Right lobe of liver (tissue), 6 donors: ENCODE results near the gene KHDRBS2. TPM values are rescaled to one million over a fixed set of nuclear protein-coding genes. Genes with fewer than 3 reads are reported as not detected.

ENCODE experiments used
- ATAC-seq, 4 donors: fragments of 200-7000 bp; cut with Tn5 transposase; one replicate each; pipeline ENCODE4 v1.9.1; 2020; ENCODE audit warnings: mild to moderate bottlenecking in 4 of 4, moderate library complexity in 4 of 4
- DNase-seq, 3 donors: peaks; one replicate each; pipeline ENCODE4 v3.0.0-alpha.2; 2020
- H3K27ac ChIP-seq, 3 donors: fragments of 200-600 bp; one replicate each; pipeline ENCODE4 v1.8.0; 2022
- H3K27me3 ChIP-seq, 2 donors: fragments of 200-600 bp; one replicate each; pipeline ENCODE4 v1.8.0; 2022
- H3K36me3 ChIP-seq, 4 donors: fragments of 200-600 bp; sonication (generic) in 1 of 4; one replicate each; pipeline versions ENCODE4 v1.5.1 to v1.8.0; 2017 to 2022; ENCODE audit warnings: control low read depth in 1 of 4
- H3K4me1 ChIP-seq, 4 donors: fragments of 200-600 bp; sonication (generic) in 1 of 4; one replicate each; pipeline versions ENCODE4 v1.5.1 to v1.8.0; 2017 to 2022; ENCODE audit warnings: control low read depth in 1 of 4
- H3K4me3 ChIP-seq, 3 donors: fragments of 200-600 bp; one replicate each; pipeline ENCODE4 v1.8.0; 2022
- H3K9me3 ChIP-seq, 4 donors: fragments of 200-600 bp; sonication (generic) in 1 of 4; one replicate each; pipeline versions ENCODE4 v1.5.1 to v1.8.0; 2017 to 2022; ENCODE audit warnings: control low read depth in 1 of 4
- POLR2A ChIP-seq: fragments of 450-650 bp; IDR thresholded peaks from one replicate; pipeline ENCODE4 v1.6.1; 2017; ENCODE audit warnings: antibody characterized with exemption, mild to moderate bottlenecking
- WGBS: methylation state at CpG from one replicate; pipeline ENCODE4 v1.1.6; 2018; ENCODE audit warnings: low coverage, low lambda C conversion rate; ENCODE audit not compliant: insufficient coverage; ENCODE audit errors: missing lambda C conversion rate; 5-methylcytosine and 5-hydroxymethylcytosine counted together
- intact Hi-C, 2 donors: fragments of 100-400 bp; cut with DNase I; formaldehyde crosslinking; loops; one replicate each; pipeline versions ENCODE4 v1.11.2 to v1.14.1; 2022
- total RNA-seq, 6 experiments: library from RNA; depleted of rRNA in 2 of 6; stranded (reverse); fragments of >200 nt in 2 of 6; fragmentation: NEBNext Ultra II Directional in 3 of 6; extraction: Animal tissue kit (Norgen Biotek cat#: 25700) in 3 of 6; gene quantifications; one replicate each; pipeline versions ENCODE4 v1.1.0 to v1.2.4, GENCODE V29; 2016 to 2023
- TF ChIP-seq, protein P1 (sequence below), 4 donors: fragments of 200-600 bp in 3 of 4; fragments of 450-650 bp in 1 of 4; IDR thresholded peaks; one replicate each; pipeline versions ENCODE4 v1.5.1 to v1.8.0; 2016 to 2022; ENCODE audit warnings: antibody characterized with exemption in 4 of 4, mild to moderate bottlenecking in 2 of 4
- donor health status: DM: no; HTN: yes; CAD: no.
- donor health status: DM: no; HTN: no; CAD: no.
- donor health status: DM: no; HTN: no; CAD: no.
- donor health status: DM: no; HTN: yes; CAD: no.
- donor health status: DM: no; HTN: yes; CAD: no.

The KHDRBS2 gene
- total RNA-seq, 6 experiments from 2014 or later, result 0.43 TPM; not detected in 5

DNA sequence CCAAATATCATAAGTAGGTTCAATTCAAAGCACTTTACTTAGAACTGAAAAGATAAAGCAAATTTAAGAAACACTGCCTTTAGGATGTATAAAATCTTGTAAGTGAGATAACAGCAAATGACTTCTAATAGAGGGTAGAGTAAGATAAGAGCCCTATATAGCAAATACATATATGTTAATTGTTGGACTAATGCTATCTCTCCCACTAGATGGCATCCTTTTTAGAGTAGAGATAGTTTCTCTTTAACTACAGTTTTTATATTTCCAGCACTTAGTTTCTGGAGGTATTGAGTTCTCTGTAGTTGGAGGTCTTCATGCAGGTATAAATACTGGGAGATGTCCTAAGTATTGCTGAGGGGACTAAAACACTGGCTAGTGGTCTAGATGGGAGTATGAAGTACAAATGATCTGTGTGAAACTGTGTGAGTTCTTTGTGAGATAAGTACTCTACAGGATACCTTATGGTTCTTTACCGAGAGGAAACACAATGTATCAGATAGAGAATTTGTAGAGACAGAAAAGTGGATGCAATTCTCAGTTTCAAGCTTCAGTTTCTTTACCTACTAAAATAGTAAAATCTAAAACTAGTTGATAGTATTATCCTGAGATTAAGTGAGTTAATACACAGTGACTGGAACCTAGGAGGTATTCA, 399.3 kb downstream of the KHDRBS2 start:
- intact Hi-C loops, result no loop called here
- no peak for ATAC-seq

DNA sequence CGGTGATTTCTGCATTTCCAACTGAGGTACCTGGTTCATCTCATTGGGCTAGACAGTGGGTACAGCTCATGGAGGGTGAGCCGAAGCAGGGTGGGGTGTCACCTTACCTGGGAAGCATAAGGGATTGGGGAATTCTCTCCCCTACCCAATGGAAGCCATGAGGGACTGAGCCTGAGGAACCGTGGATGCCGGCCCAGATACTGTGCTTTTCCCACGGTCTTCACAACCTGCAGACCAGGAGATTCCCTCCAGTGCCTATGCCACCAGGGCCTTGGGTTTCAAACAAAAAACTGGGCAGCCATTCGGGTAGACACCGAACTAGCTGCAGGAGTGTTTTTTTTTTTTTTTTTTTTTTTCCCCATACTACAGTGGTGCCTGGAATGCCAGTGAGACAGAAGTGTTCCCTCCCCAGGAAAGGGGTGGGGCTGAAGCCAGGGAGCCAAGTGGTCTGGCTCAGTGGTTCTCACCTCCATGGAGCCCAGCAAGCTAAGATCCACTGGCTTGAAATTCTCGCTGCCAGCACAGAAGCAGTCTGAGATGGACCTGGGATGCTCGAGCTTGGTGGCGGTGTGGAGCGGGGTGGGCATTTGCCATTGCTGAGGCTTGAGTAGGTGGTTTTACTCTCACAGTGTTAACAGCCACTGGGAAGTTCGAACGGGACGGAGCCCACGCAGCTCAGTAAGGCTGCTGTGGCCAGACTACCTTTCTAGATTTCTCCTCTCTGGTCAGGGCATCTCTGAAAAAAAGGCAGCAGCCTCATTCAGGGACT, 416.2 kb downstream of the KHDRBS2 start:
- H3K27ac ChIP-seq, result no peak overlapping the region
- no peak for TF ChIP-seq POLR2A
- TF ChIP-seq, protein P1, sequence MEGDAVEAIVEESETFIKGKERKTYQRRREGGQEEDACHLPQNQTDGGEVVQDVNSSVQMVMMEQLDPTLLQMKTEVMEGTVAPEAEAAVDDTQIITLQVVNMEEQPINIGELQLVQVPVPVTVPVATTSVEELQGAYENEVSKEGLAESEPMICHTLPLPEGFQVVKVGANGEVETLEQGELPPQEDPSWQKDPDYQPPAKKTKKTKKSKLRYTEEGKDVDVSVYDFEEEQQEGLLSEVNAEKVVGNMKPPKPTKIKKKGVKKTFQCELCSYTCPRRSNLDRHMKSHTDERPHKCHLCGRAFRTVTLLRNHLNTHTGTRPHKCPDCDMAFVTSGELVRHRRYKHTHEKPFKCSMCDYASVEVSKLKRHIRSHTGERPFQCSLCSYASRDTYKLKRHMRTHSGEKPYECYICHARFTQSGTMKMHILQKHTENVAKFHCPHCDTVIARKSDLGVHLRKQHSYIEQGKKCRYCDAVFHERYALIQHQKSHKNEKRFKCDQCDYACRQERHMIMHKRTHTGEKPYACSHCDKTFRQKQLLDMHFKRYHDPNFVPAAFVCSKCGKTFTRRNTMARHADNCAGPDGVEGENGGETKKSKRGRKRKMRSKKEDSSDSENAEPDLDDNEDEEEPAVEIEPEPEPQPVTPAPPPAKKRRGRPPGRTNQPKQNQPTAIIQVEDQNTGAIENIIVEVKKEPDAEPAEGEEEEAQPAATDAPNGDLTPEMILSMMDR (IDR thresholded peaks at IDR 0.05), result no peak
- peak in 1 of 3 donors; percentile 22 for DNase-seq
- no peaks in the 10 kb centered on the region for H3K36me3 ChIP-seq
- no peaks in the 10 kb centered on the region for H3K4me1 ChIP-seq
- 65% methylated on average over 6 of the region's 15 CpGs for WGBS
- no peak for ATAC-seq
- intact Hi-C loops, result no loop called here
- no peaks in the 10 kb centered on the region for H3K27me3 ChIP-seq
- no peaks in the 10 kb centered on the region for H3K9me3 ChIP-seq
- H3K4me3 ChIP-seq, result no peak overlapping the region

More for the DNA sequence above, 399.3 kb downstream of the KHDRBS2 start:
- Histone ChIP-seq H3K27me3 (no peaks in the 10 kb centered on the region), H3K4me3 (no peak overlapping the region), H3K27ac (no peak overlapping the region), H3K4me1 (no peaks in the 10 kb centered on the region), H3K9me3 (no peaks in the 10 kb centered on the region), H3K36me3 (no peaks in the 10 kb centered on the region)
- 69% methylated on average over 1 of the region's 1 CpG for WGBS
- TF ChIP-seq, protein P1 (IDR thresholded peaks at IDR 0.05), result peak; percentile 5 to 20 (median 18)
- TF ChIP-seq POLR2A, result no peak
- DNase-seq, result no peak

DNA sequence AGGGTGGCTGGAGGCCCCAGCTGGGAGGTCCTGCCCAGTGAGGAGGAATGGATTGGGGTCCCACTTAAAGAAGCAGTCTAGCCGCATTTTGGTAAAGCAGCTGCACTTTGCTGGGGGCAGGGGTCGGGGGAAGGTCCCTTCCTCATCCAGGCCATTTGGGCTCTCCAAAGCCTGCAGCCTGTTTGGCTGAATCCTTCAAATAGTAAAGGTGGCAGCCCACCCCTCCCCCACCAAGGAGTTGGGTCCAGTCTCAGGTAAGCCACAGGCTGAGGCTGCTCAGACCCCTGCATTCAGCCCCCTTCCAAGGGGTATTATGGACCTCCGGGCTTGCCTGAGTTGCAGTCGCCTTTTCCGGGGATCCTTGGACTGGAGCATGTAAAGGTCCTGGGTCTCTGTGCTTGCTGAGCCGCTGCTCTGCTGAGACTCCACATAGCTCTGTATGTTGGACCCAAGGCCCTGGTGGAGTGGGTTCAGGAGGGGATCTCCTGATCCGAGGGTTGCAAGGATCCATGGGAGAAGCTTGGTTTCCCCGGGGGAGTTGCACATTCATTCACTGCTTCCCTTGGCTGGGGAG, 417.4 kb downstream of the KHDRBS2 start:
- no peaks in the 10 kb centered on the region for H3K36me3 ChIP-seq
- WGBS, result 80% methylated on average over 3 of the region's 8 CpGs
- ATAC-seq, result no peak
- no peak overlapping the region for H3K4me3 ChIP-seq
- intact Hi-C loops, result no loop called here
- H3K27ac ChIP-seq, result no peak overlapping the region
- H3K27me3 ChIP-seq, result no peaks in the 10 kb centered on the region
- DNase-seq, result peak in 1 of 3 donors; percentile 27
- H3K4me1 ChIP-seq, result no peaks in the 10 kb centered on the region
- no peaks in the 10 kb centered on the region for H3K9me3 ChIP-seq
- no peak for TF ChIP-seq POLR2A
- TF ChIP-seq, protein P1 (IDR thresholded peaks at IDR 0.05), result no peak

DNA sequence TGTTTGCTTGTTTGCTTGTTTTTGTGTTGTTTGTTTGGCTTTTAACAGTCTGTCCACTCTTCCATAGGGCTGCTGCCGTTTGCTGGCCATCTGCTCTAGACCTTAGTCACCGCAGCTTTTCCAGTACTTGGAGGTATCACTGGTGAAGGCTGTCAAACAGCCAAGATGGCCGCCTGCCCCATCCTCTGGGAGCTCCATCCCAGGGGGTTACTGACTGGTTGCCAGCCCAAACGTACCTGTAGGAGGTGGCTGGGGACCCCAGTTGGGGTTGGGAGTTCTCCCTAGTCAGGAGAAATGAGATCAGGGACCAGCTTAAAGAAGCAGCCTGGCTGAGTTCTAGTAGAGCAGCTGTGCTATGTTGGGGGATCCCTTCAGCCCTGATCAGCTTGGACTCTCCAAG, 418.4 kb downstream of the KHDRBS2 start:
- Histone ChIP-seq H3K4me3 (no peak overlapping the region), H3K9me3 (no peaks in the 10 kb centered on the region), H3K27ac (no peak overlapping the region), H3K27me3 (no peaks in the 10 kb centered on the region), H3K4me1 (no peaks in the 10 kb centered on the region), H3K36me3 (no peaks in the 10 kb centered on the region)
- WGBS, result 46% methylated on average over 4 of the region's 4 CpGs
- TF ChIP-seq, protein P1 (IDR thresholded peaks at IDR 0.05), result no peak
- TF ChIP-seq POLR2A, result no peak
- no peak for ATAC-seq
- DNase-seq, result peak in 2 of 3 donors; percentile 32 to 34
- intact Hi-C loops, result no loop called here
